ENCODE measurements around the gene TRPM3.

The TRPM3 gene

DNA sequence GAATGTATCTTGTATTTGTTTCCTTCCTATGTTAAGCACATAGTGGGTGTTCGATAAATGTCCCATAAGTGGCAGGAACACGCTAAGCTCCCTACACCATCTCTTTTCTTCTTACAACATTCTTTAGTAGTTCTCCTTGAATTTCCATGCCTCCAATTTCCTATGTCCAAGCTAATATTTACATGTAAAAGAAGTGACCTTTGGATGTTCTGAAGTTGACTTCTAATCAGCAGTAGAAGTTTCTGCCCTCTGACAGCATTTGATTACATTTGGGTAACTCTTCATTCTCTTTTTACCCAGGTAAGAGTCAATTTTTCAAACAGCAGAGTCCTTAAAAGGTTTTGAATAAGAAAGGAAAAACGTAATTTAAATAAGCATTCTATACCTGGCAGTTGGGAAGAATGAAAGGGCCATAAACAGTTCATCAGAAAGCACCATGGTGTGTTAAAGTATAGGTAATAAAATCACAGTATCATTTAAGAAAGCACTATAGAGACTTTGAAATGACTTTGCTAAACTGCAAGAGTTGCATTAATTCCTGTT is 78.9 kb downstream of the TRPM3 start:
- H3K4me1 ChIP-seq (ENCODE audit: control insufficient read depth, insufficient read depth, low read length) = no peaks in the 10 kb centered on the region
- no peak overlapping the region for H3K4me3 ChIP-seq (ENCODE audit: low read depth, low read length)
- H3K27ac ChIP-seq (ENCODE audit: extremely low read depth, low read depth, low read length) = no peak overlapping the region
- no peaks in the 10 kb centered on the region for H3K9me3 ChIP-seq (ENCODE audit: control insufficient read depth, insufficient read depth, low read depth, low read length)
- no peaks in the 10 kb centered on the region for H3K36me3 ChIP-seq (ENCODE audit: control insufficient read depth in 2 of 2, insufficient read depth in 1 of 2, low read length in 2 of 2)
- ChIA-PET POLR2A (no interaction called here), CTCF (interaction anchor here (0.7 kb wide), 1 partner anchor 9 kb away, joined by 3 read pairs; no protein-coding TSS in a partner anchor)
- TF ChIP-seq, protein P1, sequence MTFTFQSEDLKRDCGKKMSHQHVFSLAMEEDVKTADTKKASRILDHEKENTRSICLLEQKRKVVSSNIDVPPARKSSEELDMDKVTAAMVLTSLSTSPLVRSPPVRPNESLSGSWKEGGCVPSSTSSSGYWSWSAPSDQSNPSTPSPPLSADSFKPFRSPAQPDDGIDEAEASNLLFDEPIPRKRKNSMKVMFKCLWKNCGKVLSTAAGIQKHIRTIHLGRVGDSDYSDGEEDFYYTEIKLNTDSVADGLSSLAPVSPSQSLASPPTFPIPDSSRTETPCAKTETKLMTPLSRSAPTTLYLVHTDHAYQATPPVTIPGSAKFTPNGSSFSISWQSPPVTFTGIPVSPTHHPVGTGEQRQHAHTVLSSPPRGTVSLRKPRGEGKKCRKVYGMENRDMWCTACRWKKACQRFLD (tag by site-specific recombination; IDR thresholded peaks at IDR 0.05) = no peak
- no peak for TF ChIP-seq ZNF677 (tag by site-specific recombination; IDR thresholded peaks at IDR 0.05)
- no peak for TF ChIP-seq ZNF133 (tag by site-specific recombination; IDR thresholded peaks at IDR 0.05)
- TF ChIP-seq ZNF302 (tag by site-specific recombination; IDR thresholded peaks at IDR 0.05; ENCODE audit: low read depth) = no peak
- TF ChIP-seq ZNF394 (tag by site-specific recombination; IDR thresholded peaks at IDR 0.05; ENCODE audit: borderline replicate concordance) = no peak
- TF ChIP-seq ZNF791 (tag by site-specific recombination; IDR thresholded peaks at IDR 0.05) = no peak
- TF ChIP-seq, protein P2, sequence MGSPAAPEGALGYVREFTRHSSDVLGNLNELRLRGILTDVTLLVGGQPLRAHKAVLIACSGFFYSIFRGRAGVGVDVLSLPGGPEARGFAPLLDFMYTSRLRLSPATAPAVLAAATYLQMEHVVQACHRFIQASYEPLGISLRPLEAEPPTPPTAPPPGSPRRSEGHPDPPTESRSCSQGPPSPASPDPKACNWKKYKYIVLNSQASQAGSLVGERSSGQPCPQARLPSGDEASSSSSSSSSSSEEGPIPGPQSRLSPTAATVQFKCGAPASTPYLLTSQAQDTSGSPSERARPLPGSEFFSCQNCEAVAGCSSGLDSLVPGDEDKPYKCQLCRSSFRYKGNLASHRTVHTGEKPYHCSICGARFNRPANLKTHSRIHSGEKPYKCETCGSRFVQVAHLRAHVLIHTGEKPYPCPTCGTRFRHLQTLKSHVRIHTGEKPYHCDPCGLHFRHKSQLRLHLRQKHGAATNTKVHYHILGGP (tag by site-specific recombination; IDR thresholded peaks at IDR 0.05) = no peak
- no peak for TF ChIP-seq ZNF37A (tag by site-specific recombination; IDR thresholded peaks at IDR 0.05)

DNA sequence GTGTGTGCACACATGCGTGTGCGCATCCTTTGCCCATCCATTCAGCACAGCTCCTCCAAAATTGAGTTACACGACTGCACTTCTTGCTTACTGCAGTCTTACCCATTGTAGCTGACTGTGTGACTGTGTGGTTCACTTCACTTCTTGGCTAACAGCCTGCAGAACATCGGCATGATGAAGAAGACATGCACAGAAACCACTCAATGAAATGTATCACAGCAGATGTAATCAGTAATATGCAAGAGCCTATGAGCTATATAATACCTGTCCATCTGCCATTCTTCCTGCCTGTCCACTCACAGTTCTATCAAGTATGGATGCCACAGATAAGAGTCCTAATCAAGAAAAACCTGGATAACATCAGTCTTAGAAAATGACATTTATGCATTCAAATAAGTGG is 83.9 kb downstream of the TRPM3 start:
- no peaks in the 10 kb centered on the region for H3K36me3 ChIP-seq (ENCODE audit: control insufficient read depth in 2 of 2, insufficient read depth in 1 of 2, low read length in 2 of 2)
- no peak overlapping the region for H3K27ac ChIP-seq (ENCODE audit: extremely low read depth, low read depth, low read length)
- no peaks in the 10 kb centered on the region for H3K9me3 ChIP-seq (ENCODE audit: control insufficient read depth, insufficient read depth, low read depth, low read length)
- CTCF ChIA-PET = interaction anchor here (0.6 kb wide), 1 partner anchor 414 kb away, joined by 4 read pairs; no protein-coding TSS in a partner anchor
- POLR2A ChIA-PET = no interaction called here
- no peaks in the 10 kb centered on the region for H3K4me1 ChIP-seq (ENCODE audit: control insufficient read depth, insufficient read depth, low read length)
- H3K4me3 ChIP-seq (ENCODE audit: low read depth, low read length) = no peak overlapping the region
- TF ChIP-seq ZNF544 (tag by site-specific recombination; IDR thresholded peaks at IDR 0.05) = no peak
- TF ChIP-seq ZFP37 (tag by site-specific recombination; IDR thresholded peaks at IDR 0.05) = no peak
- no peak for TF ChIP-seq ZSCAN30 (tag by site-specific recombination; IDR thresholded peaks at IDR 0.05)
- TF ChIP-seq, protein P3, sequence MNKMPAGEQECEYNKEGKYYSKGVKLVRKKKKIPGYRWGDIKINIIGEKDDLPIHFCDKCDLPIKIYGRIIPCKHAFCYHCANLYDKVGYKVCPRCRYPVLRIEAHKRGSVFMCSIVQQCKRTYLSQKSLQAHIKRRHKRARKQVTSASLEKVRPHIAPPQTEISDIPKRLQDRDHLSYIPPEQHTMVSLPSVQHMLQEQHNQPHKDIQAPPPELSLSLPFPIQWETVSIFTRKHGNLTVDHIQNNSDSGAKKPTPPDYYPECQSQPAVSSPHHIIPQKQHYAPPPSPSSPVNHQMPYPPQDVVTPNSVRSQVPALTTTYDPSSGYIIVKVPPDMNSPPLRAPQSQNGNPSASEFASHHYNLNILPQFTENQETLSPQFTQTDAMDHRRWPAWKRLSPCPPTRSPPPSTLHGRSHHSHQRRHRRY (tag by site-specific recombination; IDR thresholded peaks at IDR 0.05) = no peak
- no peak for TF ChIP-seq HOXC10 (CRISPR knock-in tag; IDR thresholded peaks at IDR 0.05)
- no peak for TF ChIP-seq ZNF10 (tag by site-specific recombination; IDR thresholded peaks at IDR 0.05)
- TF ChIP-seq, protein P4, sequence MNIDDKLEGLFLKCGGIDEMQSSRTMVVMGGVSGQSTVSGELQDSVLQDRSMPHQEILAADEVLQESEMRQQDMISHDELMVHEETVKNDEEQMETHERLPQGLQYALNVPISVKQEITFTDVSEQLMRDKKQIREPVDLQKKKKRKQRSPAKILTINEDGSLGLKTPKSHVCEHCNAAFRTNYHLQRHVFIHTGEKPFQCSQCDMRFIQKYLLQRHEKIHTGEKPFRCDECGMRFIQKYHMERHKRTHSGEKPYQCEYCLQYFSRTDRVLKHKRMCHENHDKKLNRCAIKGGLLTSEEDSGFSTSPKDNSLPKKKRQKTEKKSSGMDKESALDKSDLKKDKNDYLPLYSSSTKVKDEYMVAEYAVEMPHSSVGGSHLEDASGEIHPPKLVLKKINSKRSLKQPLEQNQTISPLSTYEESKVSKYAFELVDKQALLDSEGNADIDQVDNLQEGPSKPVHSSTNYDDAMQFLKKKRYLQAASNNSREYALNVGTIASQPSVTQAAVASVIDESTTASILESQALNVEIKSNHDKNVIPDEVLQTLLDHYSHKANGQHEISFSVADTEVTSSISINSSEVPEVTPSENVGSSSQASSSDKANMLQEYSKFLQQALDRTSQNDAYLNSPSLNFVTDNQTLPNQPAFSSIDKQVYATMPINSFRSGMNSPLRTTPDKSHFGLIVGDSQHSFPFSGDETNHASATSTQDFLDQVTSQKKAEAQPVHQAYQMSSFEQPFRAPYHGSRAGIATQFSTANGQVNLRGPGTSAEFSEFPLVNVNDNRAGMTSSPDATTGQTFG (tag by site-specific recombination; IDR thresholded peaks at IDR 0.05; ENCODE audit: borderline replicate concordance) = no peak
- no peak for TF ChIP-seq ZNF335 (tag by site-specific recombination; conservative IDR thresholded peaks at IDR 0.05)
- TF ChIP-seq ZNF169 (tag by site-specific recombination; IDR thresholded peaks at IDR 0.05) = no peak
- TF ChIP-seq, protein P5, sequence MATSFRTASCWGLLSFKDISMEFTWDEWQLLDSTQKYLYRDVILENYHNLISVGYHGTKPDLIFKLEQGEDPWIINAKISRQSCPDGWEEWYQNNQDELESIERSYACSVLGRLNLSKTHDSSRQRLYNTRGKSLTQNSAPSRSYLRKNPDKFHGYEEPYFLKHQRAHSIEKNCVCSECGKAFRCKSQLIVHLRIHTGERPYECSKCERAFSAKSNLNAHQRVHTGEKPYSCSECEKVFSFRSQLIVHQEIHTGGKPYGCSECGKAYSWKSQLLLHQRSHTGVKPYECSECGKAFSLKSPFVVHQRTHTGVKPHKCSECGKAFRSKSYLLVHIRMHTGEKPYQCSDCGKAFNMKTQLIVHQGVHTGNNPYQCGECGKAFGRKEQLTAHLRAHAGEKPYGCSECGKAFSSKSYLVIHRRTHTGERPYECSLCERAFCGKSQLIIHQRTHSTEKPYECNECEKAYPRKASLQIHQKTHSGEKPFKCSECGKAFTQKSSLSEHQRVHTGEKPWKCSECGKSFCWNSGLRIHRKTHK (tag by site-specific recombination; IDR thresholded peaks at IDR 0.05) = no peak
- TF ChIP-seq ZNF707 (tag by site-specific recombination; IDR thresholded peaks at IDR 0.05) = no peak
